BJ (cell line): ENCODE data around the gene HAS3. TPM values are rescaled to one million over a fixed set of nuclear protein-coding genes. Genes with fewer than 3 reads are reported as not detected.
A peak's percentile ranks its signal among the peaks of the same experiment; 100 is the strongest.
"Not testable (repeated sequence)": the region's sequence is repeated elsewhere in the genome, so short reads cannot be mapped to it uniquely, and the experiment has no call there.

Source experiments
- CTCF ChIA-PET: fragments of 350-600 bp; formaldehyde crosslinking; extraction: SDS; loops from one replicate; lab custom pipeline; 2021; ENCODE audit warnings: antibody characterized with exemption, inconsistent platforms; lab: Yijun Ruan, JAX
- POLR2A ChIA-PET: fragments of 300-600 bp; sonication (Branson Sonifier 250); formaldehyde crosslinking; extraction: SDS; loops from one replicate; lab custom pipeline; 2021; ENCODE audit warnings: antibody characterized with exemption; lab: Charles Lee
- DNase-seq: peaks from one replicate; pipeline ENCODE4 v3.0.0-alpha.2; 2011; ENCODE audit warnings: low read depth
- H3K27me3 ChIP-seq: 2 replicates; pipeline ENCODE4 v1.6.0; 2011; ENCODE audit warnings: low read length; ENCODE audit not compliant: control insufficient read depth, insufficient read depth
- H3K36me3 ChIP-seq: 2 replicates; pipeline ENCODE4 v1.5.1; 2011; ENCODE audit warnings: low read length; ENCODE audit not compliant: control insufficient read depth, insufficient read depth
- H3K4me3 ChIP-seq: 2 replicates; pipeline ENCODE4 v1.5.1; 2011; ENCODE audit warnings: low read depth, mild to moderate bottlenecking, control low read depth, low read length
- CTCF ChIP-seq: IDR thresholded peaks from 2 replicates; pipeline ENCODE4 v1.5.1; 2011; ENCODE audit warnings: low read depth, mild to moderate bottlenecking, control low read depth, inconsistent platforms, low read length, moderate library complexity; ENCODE audit not compliant: insufficient read depth
- polyA plus RNA-seq: library from polyadenylated mRNA; depleted of rRNA; stranded (reverse); fragments of >200 nt; gene quantifications from 2 replicates; pipeline ENCODE4 v1.2.3, GENCODE V29; 2011

HAS3 gene
- polyA plus RNA-seq, 1 experiment: 2.3 TPM

DNA sequence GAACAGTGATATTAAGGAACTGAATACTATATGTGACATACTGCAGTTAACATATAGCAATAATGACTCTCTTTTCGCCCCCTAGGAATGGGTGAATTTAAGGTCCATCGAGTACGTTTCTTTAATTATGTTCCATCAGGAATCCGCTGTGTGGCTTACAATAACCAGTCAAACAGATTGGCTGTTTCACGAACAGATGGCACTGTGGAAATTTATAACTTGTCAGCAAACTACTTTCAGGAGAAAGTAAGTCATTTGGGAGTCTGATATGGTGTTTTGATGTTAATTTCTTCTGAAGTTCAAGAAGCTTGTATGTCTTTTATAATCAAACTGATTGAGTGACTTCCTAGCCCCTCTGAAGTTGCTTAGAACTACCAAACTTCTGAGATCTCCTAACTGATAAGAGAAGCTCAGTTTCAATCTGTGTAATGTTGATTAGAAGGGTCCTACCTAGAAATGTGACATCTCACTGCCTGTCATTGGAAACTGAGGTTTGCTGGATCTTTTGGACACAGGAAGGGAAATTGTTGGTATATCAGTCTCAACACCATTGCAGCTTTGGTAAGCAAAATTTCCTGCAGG lies 28.0 kb downstream of the HAS3 start:
- Histone ChIP-seq H3K4me3 (peak overlapping the region; percentile 98), H3K36me3 (peaks cover 2% of the 10 kb centered on the region), H3K27me3 (no peaks in the 10 kb centered on the region)
- TF ChIP-seq CTCF: no peak
- ChIA-PET POLR2A (interaction anchor here (0.6 kb wide), 2 partner anchors 34 to 310 kb away, joined by 4 to 15 read pairs; no protein-coding TSS in a partner anchor), CTCF (interaction anchor here (0.6 to 2.4 kb wide), 6 partner anchors 10 to 606 kb away, joined by 3 to 7 read pairs (median 4); no protein-coding TSS in a partner anchor)
- DNase-seq: no peak

DNA sequence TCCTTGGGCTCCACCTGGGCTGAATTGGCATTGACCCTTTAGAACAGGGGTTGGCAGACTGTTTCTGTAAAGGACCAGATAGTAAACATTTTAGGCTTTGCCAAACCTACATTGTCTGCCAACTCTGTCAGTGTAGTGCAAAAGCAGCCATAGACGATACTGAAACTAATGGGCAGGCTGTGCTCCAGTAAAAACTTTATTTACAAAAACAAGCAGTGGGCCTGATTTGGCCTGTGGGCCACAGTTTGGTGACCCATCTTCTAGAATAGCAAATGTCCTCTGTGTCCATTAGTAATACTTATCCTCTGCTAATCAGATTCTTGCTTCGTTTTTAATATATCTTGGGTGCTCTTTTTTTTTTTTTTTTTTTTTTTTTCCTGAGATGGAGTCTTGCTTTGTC lies 33.2 kb downstream of the HAS3 start:
- ChIA-PET POLR2A (no interaction called here), CTCF (interaction anchor here (1.1 kb wide), 1 partner anchor 12 kb away, joined by 4 read pairs; no protein-coding TSS in a partner anchor)
- Histone ChIP-seq H3K27me3 (no peaks in the 10 kb centered on the region), H3K36me3 (peaks cover 8% of the 10 kb centered on the region), H3K4me3 (no peak overlapping the region)
- TF ChIP-seq CTCF: no peak
- no peak for DNase-seq

- DNase-seq, H3K4me3 ChIP-seq, H3K27me3 ChIP-seq, H3K36me3 ChIP-seq, POLR2A ChIA-PET: not testable (repeated sequence)
- CTCF ChIA-PET: interaction anchor here (0.6 to 0.8 kb wide), 2 partner anchors 10 to 286 kb away, joined by 3 to 4 read pairs; no protein-coding TSS in a partner anchor
Observed at GRCh38 chr16:69139464-69139863, 34.0 kb downstream of the HAS3 start.

GRCh38 chr16:69141014-69141413 lies 35.6 kb downstream of the HAS3 start:
- H3K4me3 ChIP-seq: no peak overlapping the region
- POLR2A ChIA-PET: no interaction called here
- peaks cover 8% of the 10 kb centered on the region for H3K36me3 ChIP-seq

DNA sequence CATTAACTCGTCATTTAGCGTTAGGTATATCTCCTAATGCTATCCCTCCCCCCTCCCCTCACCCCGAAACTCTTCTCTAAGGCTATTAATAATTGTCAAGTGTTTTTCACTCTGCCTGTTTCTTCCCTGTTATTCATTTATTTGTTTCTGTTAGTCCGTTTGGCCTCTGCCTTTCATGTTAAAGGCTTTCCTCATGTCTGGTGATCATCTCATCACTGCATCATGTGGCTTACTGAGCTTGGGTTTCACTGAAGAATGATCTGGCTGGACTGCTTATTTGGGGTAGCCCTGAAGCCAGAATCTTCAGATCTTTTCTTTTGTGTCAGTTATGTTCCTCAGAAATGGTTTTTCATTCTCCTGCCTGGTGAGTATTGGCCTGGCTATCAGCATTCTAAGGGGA lies 36.5 kb downstream of the HAS3 start:
- no peak for TF ChIP-seq CTCF
- Histone ChIP-seq H3K27me3 (no peaks in the 10 kb centered on the region), H3K36me3 (peaks cover 8% of the 10 kb centered on the region), H3K4me3 (no peak overlapping the region)
- no peak for DNase-seq
- ChIA-PET POLR2A (no interaction called here), CTCF (interaction anchor here (0.7 to 1.0 kb wide), 2 partner anchors 145 to 308 kb away, joined by 3 to 4 read pairs; no protein-coding TSS in a partner anchor)

More at GRCh38 chr16:69141014-69141413, 35.6 kb downstream of the HAS3 start:
- CTCF ChIA-PET: no interaction called here
- no peaks in the 10 kb centered on the region for H3K27me3 ChIP-seq
- DNase-seq: no peak
- TF ChIP-seq CTCF: no peak
